CD4-positive, alpha-beta memory T cell (primary cell): ENCODE results near the gene NBPF20. TPM values are rescaled to one million over a fixed set of nuclear protein-coding genes. Genes with fewer than 3 reads are reported as not detected.
"Not testable (repeated sequence)": the region's sequence is repeated elsewhere in the genome, so short reads cannot be mapped to it uniquely, and the experiment has no call there.

Experiments
- CTCF ChIA-PET: fragments of 350-600 bp; sonication (Branson Sonifier 250); formaldehyde crosslinking; loops from one replicate; lab custom pipeline; 2021; ENCODE audit warnings: inconsistent platforms; ENCODE audit not compliant: partially characterized antibody; lab: Charles Lee
- POLR2A ChIA-PET: fragments of 350-600 bp; sonication (Branson Sonifier 250); formaldehyde crosslinking; loops from one replicate; lab custom pipeline; 2021; ENCODE audit not compliant: partially characterized antibody; lab: Charles Lee
- DNase-seq, 5 donors: peaks; one replicate each; pipeline versions ENCODE4 v3.0.0 to v3.0.0-alpha.2; 2020 to 2022; ENCODE audit warnings: mixed read lengths in 1 of 5
- H3K27ac ChIP-seq: one replicate; pipeline ENCODE4 v1.7.0; 2013; ENCODE audit warnings: low read depth, low read length
- H3K27me3 ChIP-seq: 2 replicates; pipeline ENCODE4 v1.7.0; 2013; ENCODE audit warnings: mild to moderate bottlenecking, low read length, moderate library complexity; ENCODE audit not compliant: insufficient read depth
- H3K36me3 ChIP-seq: 2 replicates; pipeline ENCODE4 v1.7.0; 2013; ENCODE audit warnings: mild to moderate bottlenecking, low read length, moderate library complexity; ENCODE audit not compliant: insufficient read depth
- H3K4me1 ChIP-seq: 2 replicates; pipeline ENCODE4 v1.7.0; 2013; ENCODE audit warnings: mild to moderate bottlenecking, low read length, moderate library complexity; ENCODE audit not compliant: insufficient read depth
- H3K4me3 ChIP-seq, 2 donors: one replicate each; pipeline ENCODE4 v1.7.0; 2013; ENCODE audit warnings: low read length in 2 of 2, mild to moderate bottlenecking in 1 of 2
- H3K9me3 ChIP-seq, 2 donors: one replicate each; pipeline ENCODE4 v1.7.0; 2013; ENCODE audit warnings: low read length in 2 of 2, control low read depth in 1 of 2; ENCODE audit not compliant: control insufficient read depth in 1 of 2
- H3K27ac Mint-ChIP-seq, 7 donors: one replicate each; pipeline ENCODE4 v1.8.0; 2020 to 2021; ENCODE audit warnings: mixed read lengths in 7 of 7, mild to moderate bottlenecking in 6 of 7, inconsistent platforms in 3 of 7, moderate library complexity in 3 of 7
- H3K27me3 Mint-ChIP-seq, 2 donors: one replicate each; pipeline ENCODE4 v1.8.0; 2020 to 2021; ENCODE audit warnings: mixed read lengths in 2 of 2
- H3K36me3 Mint-ChIP-seq, 2 donors: one replicate each; pipeline ENCODE4 v1.8.0; 2020 to 2021; ENCODE audit warnings: mixed read lengths in 2 of 2, inconsistent platforms in 1 of 2, mild to moderate bottlenecking in 1 of 2
- H3K4me1 Mint-ChIP-seq, 4 donors: one replicate each; pipeline ENCODE4 v1.8.0; 2020 to 2021; ENCODE audit warnings: mixed read lengths in 4 of 4, mild to moderate bottlenecking in 1 of 4
- H3K4me3 Mint-ChIP-seq, 8 donors: one replicate each; pipeline ENCODE4 v1.8.0; 2020 to 2021; ENCODE audit warnings: mixed read lengths in 8 of 8, mild to moderate bottlenecking in 7 of 8, moderate library complexity in 6 of 8, inconsistent platforms in 3 of 8
- H3K9me3 Mint-ChIP-seq, 8 donors: one replicate each; pipeline ENCODE4 v1.8.0; 2020 to 2021; ENCODE audit warnings: mixed read lengths in 8 of 8, mild to moderate bottlenecking in 5 of 8, inconsistent platforms in 3 of 8, moderate library complexity in 1 of 8
- intact Hi-C: fragments of 100-400 bp; cut with micrococcal nuclease; formaldehyde crosslinking; loops from one replicate; pipeline ENCODE4 v1.15.1; 2023
- polyA plus RNA-seq, 2 donors: library from polyadenylated mRNA; unstranded; fragments of 300-500 nt; fragmentation: Illumina TruSeq; gene quantifications; one replicate each; pipeline ENCODE4 v1.2.3, GENCODE V29; 2021
- total RNA-seq, 2 experiments: library from RNA; stranded (reverse); gene quantifications; one replicate each; pipeline ENCODE4 v1.2.3, GENCODE V29; 2021

NBPF20 gene, protein sequence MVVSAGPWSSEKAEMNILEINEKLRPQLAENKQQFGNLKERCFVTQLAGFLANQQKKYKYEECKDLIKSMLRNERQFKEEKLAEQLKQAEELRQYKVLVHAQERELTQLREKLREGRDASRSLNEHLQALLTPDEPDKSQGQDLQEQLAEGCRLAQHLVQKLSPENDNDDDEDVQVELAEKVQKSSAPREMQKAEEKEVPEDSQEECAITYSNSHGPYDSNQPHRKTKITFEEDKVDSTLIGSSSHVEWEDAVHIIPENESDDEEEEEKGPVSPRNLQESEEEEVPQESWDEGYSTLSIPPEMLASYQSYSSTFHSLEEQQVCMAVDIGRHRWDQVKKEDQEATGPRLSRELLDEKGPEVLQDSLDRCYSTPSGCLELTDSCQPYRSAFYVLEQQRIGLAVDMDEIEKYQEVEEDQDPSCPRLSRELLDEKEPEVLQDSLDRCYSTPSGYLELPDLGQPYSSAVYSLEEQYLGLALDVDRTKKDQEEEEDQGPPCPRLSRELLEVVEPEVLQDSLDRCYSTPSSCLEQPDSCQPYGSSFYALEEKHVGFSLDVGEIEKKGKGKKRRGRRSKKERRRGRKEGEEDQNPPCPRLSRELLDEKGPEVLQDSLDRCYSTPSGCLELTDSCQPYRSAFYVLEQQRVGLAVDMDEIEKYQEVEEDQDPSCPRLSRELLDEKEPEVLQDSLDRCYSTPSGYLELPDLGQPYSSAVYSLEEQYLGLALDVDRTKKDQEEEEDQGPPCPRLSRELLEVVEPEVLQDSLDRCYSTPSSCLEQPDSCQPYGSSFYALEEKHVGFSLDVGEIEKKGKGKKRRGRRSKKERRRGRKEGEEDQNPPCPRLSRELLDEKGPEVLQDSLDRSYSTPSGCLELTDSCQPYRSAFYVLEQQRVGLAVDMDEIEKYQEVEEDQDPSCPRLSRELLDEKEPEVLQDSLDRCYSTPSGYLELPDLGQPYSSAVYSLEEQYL (N-terminal part only)
- total RNA-seq (1 to 10 TPM; 3.8 to 5.3 TPM), polyA plus RNA-seq (under 1 TPM; 0.01 to 0.70 TPM)

DNA sequence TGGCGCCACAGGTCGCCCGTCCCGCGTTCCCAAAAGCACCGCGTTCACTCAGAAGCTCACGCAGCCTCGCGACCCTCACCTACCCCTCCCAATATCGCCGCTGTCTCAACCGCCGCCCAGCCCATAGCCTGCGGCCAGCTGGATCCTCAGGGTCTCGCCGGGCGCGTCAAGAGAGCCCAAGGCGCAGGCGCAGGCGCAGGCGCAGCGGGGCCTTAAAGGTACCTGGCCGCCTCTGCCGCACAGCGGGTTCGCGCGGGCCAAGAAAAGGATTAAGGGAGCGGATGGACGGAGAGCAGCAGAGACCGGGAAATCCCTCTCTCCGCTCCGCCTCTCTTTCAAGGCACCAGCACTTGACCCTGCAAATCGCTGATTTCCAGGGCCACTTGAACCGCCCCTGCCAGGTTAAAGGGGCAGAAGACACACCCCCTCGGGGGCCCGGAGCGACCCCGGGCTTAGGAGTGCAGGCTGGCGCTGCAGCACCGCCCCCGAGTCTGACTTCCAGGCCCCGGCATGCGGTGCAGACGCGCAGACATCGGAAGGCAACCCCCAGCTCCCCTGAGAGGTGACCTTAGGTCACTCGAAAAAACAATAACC is at the start of gene NBPF20:
Gene NBPF20, minus strand, starts transcription at position 168 of the 594 bp plus-strand sequence. CDS start 20,331 bp downstream, outside the sequence.
- Mint-ChIP-seq H3K4me3 (peak within 1 kb of the TSS; percentile 91 to 98 (median 96)), H3K27ac (peak within 1 kb of the TSS; percentile 66 to 96 (median 92)), H3K27me3 (peaks cover 28 to 33% of the 10 kb centered on the region in 2 donors), H3K9me3 (peaks cover 0 to 29% (median 20%) of the 10 kb centered on the region in 8 donors), H3K4me1 (peaks cover 4 to 17% (median 9%) of the 10 kb centered on the region in 4 donors), H3K36me3 (peaks cover 0 to 8% of the 10 kb centered on the region in 2 donors)
- ChIA-PET POLR2A (interaction anchor here (1.3 kb wide), 1 partner anchor 40 kb away, joined by 4 read pairs; no protein-coding TSS in a partner anchor), CTCF (no interaction called here)
- peak; percentile 62 to 82 (median 77) for DNase-seq
- H3K4me1 ChIP-seq, result peaks cover 5% of the 10 kb centered on the region
- H3K27me3 ChIP-seq, result peaks cover 4% of the 10 kb centered on the region
- H3K27ac ChIP-seq, result peak within 1 kb of the TSS; percentile 46
- H3K9me3 ChIP-seq, result no peaks in the 10 kb centered on the region
- H3K4me3 ChIP-seq, result peak within 1 kb of the TSS; percentile 59 to 61
- intact Hi-C loops, result no loop called here
- H3K36me3 ChIP-seq, result no peaks in the 10 kb centered on the region

DNA sequence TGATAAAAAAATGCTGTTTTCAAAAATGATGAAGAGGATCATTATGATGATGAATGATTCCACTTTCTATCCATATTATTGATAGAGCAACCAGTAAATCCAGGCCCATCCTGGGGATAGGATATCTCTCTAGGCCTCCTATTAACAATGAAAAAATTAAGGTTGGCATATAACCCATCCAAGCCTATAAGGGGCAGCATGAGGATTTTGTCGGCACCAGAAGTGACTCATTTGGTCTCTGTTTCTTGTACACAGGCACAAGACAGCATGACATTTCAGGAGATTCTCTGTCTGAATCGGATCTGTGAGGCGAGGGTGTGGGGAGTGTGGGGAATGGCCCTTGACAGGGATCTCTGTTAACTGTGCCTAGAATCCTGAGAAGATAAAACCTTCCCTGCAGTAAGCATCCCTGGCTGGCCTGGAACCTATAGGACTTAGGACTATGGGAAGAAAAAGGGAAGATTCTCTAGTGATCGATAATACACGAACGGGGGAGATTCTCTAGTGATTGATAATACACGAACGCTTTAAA is 49.5 kb upstream of the NBPF20 start:
- H3K4me1 Mint-ChIP-seq, H3K36me3 Mint-ChIP-seq, POLR2A ChIA-PET: not testable (repeated sequence)

DNA sequence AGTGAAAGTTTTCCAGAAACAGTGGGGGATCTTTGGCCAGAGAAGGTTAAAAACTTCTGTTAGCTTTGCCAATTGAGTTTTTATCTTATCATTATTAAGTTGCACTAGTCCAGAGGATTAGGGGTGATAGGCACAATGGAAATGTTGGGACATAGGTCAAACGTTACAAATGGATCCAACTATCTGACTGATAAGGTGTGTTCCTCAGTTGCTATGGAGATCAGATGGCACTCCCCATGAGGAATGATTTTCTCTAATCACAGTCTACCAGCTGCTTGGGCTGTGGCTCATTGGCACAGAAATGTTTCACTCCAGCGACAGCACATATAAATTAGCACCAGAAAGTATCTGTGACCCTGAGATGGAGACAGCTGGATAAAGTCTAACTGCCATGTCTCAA is 47.3 kb upstream of the NBPF20 start:
- H3K27ac ChIP-seq, H3K36me3 Mint-ChIP-seq, CTCF ChIA-PET, H3K9me3 ChIP-seq, H3K36me3 ChIP-seq, H3K4me3 ChIP-seq, H3K27me3 ChIP-seq, DNase-seq, POLR2A ChIA-PET, H3K4me1 ChIP-seq, intact Hi-C loops, H3K4me1 Mint-ChIP-seq, H3K9me3 Mint-ChIP-seq, H3K27ac Mint-ChIP-seq, H3K27me3 Mint-ChIP-seq, H3K4me3 Mint-ChIP-seq: not testable (repeated sequence)

More for the DNA sequence above, 49.5 kb upstream of the NBPF20 start:
- H3K9me3 ChIP-seq, H3K4me3 ChIP-seq, DNase-seq, H3K27me3 Mint-ChIP-seq, H3K36me3 ChIP-seq, H3K27ac ChIP-seq, H3K9me3 Mint-ChIP-seq, intact Hi-C loops, H3K27me3 ChIP-seq, CTCF ChIA-PET, H3K4me1 ChIP-seq, H3K27ac Mint-ChIP-seq: not testable (repeated sequence)
- peak overlapping the region in 4 of 8 donors; percentile 65 to 79 (median 70) for H3K4me3 Mint-ChIP-seq

DNA sequence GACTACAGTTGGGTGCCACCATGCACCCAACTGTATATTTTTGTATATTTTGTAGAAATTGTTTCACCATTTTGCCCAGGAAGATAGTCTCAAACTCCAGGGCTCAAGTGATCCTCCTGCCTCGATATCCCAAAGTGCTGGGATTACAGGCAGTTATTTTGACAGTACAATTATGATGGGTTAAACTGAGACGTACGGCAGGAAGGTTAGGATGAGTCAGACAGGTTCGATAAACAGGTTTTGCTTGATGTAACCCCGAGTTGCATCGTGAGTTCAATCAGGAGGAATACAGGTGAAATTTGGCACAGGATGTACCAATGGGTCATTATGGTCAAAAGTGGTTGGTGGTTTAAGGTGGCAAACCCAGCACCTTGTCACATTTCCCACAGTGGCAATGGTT is 46.0 kb upstream of the NBPF20 start:
- H3K9me3 ChIP-seq, intact Hi-C loops, CTCF ChIA-PET, H3K36me3 Mint-ChIP-seq, H3K27ac ChIP-seq, DNase-seq, H3K36me3 ChIP-seq, H3K27me3 Mint-ChIP-seq, H3K4me3 Mint-ChIP-seq, H3K4me3 ChIP-seq, H3K9me3 Mint-ChIP-seq, POLR2A ChIA-PET, H3K27me3 ChIP-seq, H3K4me1 ChIP-seq, H3K4me1 Mint-ChIP-seq, H3K27ac Mint-ChIP-seq: not testable (repeated sequence)

DNA sequence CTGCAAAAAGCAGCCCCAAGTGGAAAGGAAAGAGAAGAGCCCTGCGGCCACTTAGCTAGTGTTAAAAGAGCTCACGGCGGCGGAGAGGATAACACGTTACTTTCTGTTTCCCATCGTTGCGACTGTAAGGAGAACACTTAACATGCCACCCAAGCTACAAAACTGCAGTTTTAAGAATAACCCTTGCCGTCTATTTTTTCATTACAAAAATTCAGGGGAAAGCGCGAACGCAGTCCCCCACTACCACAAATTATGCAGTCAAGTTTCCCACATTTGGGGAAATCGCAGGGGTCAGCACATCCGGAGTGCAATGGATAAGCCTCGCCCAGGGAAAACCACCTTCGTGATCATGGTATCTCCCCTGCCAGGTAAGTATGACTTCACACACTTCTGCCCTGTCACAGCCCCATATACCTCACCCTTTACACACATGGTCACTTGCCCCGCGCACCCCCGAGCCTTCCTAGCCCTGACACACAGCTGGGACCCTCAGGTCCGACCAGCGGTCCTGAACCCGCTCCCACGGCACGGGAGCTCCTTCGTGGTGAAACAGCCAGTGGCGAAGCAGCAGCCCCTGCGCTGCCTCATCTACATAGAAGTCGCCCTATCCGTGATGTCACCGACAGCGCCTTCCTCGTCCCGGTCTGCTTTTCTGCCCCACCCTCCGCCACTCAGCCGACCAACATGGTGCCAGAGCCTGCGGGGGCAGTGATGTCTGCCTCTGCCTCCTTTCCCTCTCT is 40.2 kb upstream of the NBPF20 start:
- H3K27me3 ChIP-seq, H3K9me3 ChIP-seq, CTCF ChIA-PET, H3K9me3 Mint-ChIP-seq, H3K4me1 ChIP-seq, H3K4me1 Mint-ChIP-seq, H3K36me3 ChIP-seq, H3K36me3 Mint-ChIP-seq, intact Hi-C loops, H3K27me3 Mint-ChIP-seq: not testable (repeated sequence)
- peak; percentile 82 to 91 (median 88) for DNase-seq
- peak overlapping the region; percentile 39 to 65 for H3K4me3 ChIP-seq
- Mint-ChIP-seq H3K4me3 (peak overlapping the region; percentile 89 to 99 (median 95)), H3K27ac (peak overlapping the region; percentile 96 to 99 (median 98))
- H3K27ac ChIP-seq, result peak overlapping the region; percentile 59
- POLR2A ChIA-PET, result interaction anchor here (0.7 to 0.9 kb wide), 3 partner anchors 40 to 395 kb away, joined by 3 to 6 read pairs (median 4); partner anchors contain the start of gene NBPF20

DNA sequence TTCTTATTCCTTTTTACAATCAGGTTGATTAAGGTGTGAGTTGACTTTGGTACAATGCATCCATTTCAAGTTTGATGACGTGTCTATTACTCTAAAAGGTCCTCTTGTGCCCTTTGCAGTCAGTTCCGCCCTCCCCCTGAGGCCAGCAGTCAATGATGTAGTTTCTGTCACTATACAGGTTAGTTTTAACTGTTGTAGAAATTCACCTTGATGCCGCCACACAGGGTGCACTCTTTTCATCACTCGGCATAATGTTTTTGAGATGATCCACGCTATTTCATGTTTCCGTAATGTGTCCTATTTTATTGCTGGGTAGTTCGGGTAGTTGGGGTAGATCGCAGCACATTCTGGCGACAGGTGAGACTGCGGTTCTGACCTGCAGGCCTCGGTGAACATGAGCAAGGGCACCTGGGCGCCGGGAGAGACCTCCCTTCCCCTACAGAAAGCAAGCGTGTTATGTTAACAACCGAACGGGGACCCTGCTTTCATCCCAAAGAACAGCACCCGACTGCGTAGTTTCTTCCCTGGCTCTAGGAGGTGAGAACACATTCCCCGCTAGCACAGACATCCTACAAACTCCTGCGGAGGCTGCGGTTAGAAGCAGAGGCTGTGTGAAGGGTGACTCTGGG is 39.4 kb upstream of the NBPF20 start:
- POLR2A ChIA-PET, result interaction anchor here (0.7 to 0.9 kb wide), 3 partner anchors 40 to 395 kb away, joined by 3 to 6 read pairs (median 4); partner anchors contain the start of gene NBPF20
- H3K27me3 Mint-ChIP-seq, H3K9me3 ChIP-seq, H3K36me3 ChIP-seq, intact Hi-C loops, H3K9me3 Mint-ChIP-seq, H3K36me3 Mint-ChIP-seq, H3K27me3 ChIP-seq, CTCF ChIA-PET, H3K4me1 ChIP-seq, H3K4me1 Mint-ChIP-seq: not testable (repeated sequence)
- peak overlapping the region; percentile 39 to 65 for H3K4me3 ChIP-seq
- Mint-ChIP-seq H3K4me3 (peak overlapping the region; percentile 89 to 99 (median 95)), H3K27ac (peak overlapping the region; percentile 96 to 99 (median 98))
- H3K27ac ChIP-seq, result peak overlapping the region; percentile 59
- peak in 1 of 5 donors; percentile 39 for DNase-seq
